Measurements from ENCODE around the gene MCF2L2.

GRCh38 chr3:183217548-183218332 is 210.7 kb downstream of the MCF2L2 start:
- TF ChIP-seq POLR2AphosphoS5 (IDR thresholded peaks at IDR 0.05), result no peak
- no peak for TF ChIP-seq CTCF (IDR thresholded peaks at IDR 0.05)
- TF ChIP-seq POLR2A (IDR thresholded peaks at IDR 0.05), result no peak
- no peak for TF ChIP-seq EP300 (IDR thresholded peaks at IDR 0.05)
